Type B pancreatic cell (in vitro differentiated cells): ENCODE results near the gene CCNB1. TPM values are rescaled to one million over a fixed set of nuclear protein-coding genes. Genes with fewer than 3 reads are reported as not detected.
A peak's percentile ranks its signal among the peaks of the same experiment; 100 is the strongest.

Source experiments
- DNase-seq: peaks from one replicate; pipeline ENCODE4 v3.0.0; 2021; ENCODE audit warnings: mixed read lengths; ENCODE audit not compliant: unreplicated experiment; ENCODE audit errors: extremely low spot score
- H3K27ac Mint-ChIP-seq: 2 replicates; pipeline ENCODE4 v1.8.0; 2021; ENCODE audit warnings: mild to moderate bottlenecking, mixed read lengths
- H3K27me3 Mint-ChIP-seq: 2 replicates; pipeline ENCODE4 v1.8.0; 2021; ENCODE audit warnings: mixed read lengths
- H3K36me3 Mint-ChIP-seq: 2 replicates; pipeline ENCODE4 v1.8.0; 2021; ENCODE audit warnings: mixed read lengths
- H3K4me1 Mint-ChIP-seq: one replicate; pipeline ENCODE4 v1.8.0; 2021; ENCODE audit warnings: mixed read lengths; ENCODE audit not compliant: unreplicated experiment
- H3K4me3 Mint-ChIP-seq: 2 replicates; pipeline ENCODE4 v1.8.0; 2021; ENCODE audit warnings: mild to moderate bottlenecking, mixed read lengths
- H3K9me3 Mint-ChIP-seq: 2 replicates; pipeline ENCODE4 v1.8.0; 2021; ENCODE audit warnings: mixed read lengths
- CTCF ChIP-seq: fragments of 200-600 bp; sonication (generic); conservative IDR thresholded peaks from 2 replicates; pipeline ENCODE4 v1.5.0; 2021; ENCODE audit warnings: antibody characterized with exemption, mild to moderate bottlenecking
- total RNA-seq: library from RNA; stranded (reverse); gene quantifications from 2 replicates; pipeline ENCODE4 v1.2.1, GENCODE V29; 2021; ENCODE audit warnings: low replicate concordance

CCNB1 gene
- total RNA-seq, 1 donor from 2014 or later = 169 TPM

DNA sequence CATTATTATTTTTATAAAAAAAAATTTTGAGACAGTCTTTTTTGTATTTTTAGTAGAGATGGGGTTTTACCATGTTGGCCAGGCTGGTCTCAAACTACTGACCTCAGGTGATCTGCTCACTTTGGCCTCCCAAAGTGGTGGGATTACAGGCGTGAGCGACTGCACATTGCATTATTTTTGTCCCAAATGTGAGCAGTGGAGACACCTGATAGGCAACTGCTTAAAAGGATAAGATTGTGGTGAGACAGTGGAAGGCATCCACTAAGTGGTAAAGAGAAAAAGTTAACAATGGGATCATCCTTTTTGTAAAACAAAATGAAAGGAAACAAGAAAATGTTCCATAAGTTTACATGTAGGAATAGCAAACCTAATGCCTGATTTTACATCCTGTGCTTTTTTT lies 20.4 kb downstream of the CCNB1 start:
- Mint-ChIP-seq H3K4me3 (peak overlapping the region; percentile 53), H3K27me3 (no peaks in the 10 kb centered on the region), H3K4me1 (peaks cover 12% of the 10 kb centered on the region), H3K9me3 (no peaks in the 10 kb centered on the region), H3K36me3 (no peaks in the 10 kb centered on the region), H3K27ac (no peak overlapping the region)
- no peak for DNase-seq
- TF ChIP-seq CTCF = no peak

DNA sequence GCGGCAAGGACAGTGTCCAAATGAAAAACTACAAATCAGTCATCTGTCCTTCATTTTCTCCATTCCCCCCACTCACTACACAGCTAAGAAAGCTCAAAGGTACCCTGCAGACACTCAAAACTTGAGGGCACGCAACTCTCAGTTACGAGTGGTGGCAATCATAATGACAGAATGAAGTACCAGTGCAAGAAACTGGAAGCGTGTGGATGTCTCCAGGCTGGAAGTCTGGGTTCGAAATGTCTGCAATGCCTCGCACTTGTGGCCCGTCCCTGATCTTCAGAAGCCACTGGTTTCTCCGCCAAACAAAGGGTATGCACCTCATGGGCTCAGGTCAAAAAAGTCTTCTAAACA lies 21.8 kb downstream of the CCNB1 start:
- Mint-ChIP-seq H3K9me3 (no peaks in the 10 kb centered on the region), H3K4me3 (peak overlapping the region; percentile 97), H3K27ac (peak overlapping the region; percentile 97), H3K4me1 (peaks cover 12% of the 10 kb centered on the region), H3K36me3 (no peaks in the 10 kb centered on the region), H3K27me3 (no peaks in the 10 kb centered on the region)
- TF ChIP-seq CTCF = no peak
- no peak for DNase-seq

GRCh38 chr5:69189162-69190086 lies 22.5 kb downstream of the CCNB1 start, which contains the start of gene CENPH:
CENPH (plus strand) TSS chr5:69189583; CDS start chr5:69189635, 52 bp downstream.
- Mint-ChIP-seq H3K4me1 (peaks cover 12% of the 10 kb centered on the region), H3K27ac (peak within 1 kb of the TSS; percentile 97), H3K9me3 (no peaks in the 10 kb centered on the region), H3K4me3 (peak within 1 kb of the TSS; percentile 97), H3K27me3 (no peaks in the 10 kb centered on the region), H3K36me3 (no peaks in the 10 kb centered on the region)
- DNase-seq = peak; percentile 94
- no peak for TF ChIP-seq CTCF

GRCh38 chr5:69202497-69202896 lies 35.5 kb downstream of the CCNB1 start:
- no peak for DNase-seq
- no peak overlapping the region for H3K4me3 Mint-ChIP-seq
- TF ChIP-seq CTCF = no peak
- H3K9me3 Mint-ChIP-seq = no peaks in the 10 kb centered on the region
- H3K27me3 Mint-ChIP-seq = no peaks in the 10 kb centered on the region
- no peaks in the 10 kb centered on the region for H3K36me3 Mint-ChIP-seq
- no peaks in the 10 kb centered on the region for H3K4me1 Mint-ChIP-seq
- H3K27ac Mint-ChIP-seq = no peak overlapping the region

DNA sequence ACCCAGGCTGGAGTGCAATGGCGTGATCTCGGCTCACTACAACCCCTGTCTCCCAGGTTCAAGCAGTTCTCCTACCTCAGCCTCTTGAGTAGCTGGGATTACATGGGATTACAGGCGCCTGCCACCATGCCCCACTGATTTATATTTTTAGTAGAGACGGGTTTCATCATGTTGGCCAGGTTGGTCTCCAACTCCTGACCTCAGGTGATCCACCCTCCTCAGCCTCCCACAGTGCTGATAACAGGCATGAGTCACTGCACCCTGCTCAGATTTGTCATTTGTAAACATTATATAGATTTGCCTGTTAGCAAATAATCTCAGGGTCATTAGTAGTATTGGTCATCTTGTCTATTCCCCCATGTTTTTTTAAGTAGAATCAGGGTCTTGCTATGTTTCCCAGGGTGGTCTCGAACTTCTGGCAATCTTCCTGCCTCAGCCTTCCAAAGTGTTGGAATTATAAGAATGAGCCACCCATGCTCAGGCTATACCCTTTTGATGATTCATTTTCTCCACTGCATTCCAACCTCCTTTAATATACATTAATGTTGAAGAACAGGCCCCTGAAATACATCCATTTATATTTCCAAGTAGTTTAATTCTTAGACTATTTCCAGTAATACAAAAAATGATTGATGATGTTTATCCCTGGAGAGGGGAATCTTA lies 39.7 kb downstream of the CCNB1 start:
- Mint-ChIP-seq H3K9me3 (no peaks in the 10 kb centered on the region), H3K36me3 (no peaks in the 10 kb centered on the region), H3K27me3 (no peaks in the 10 kb centered on the region), H3K27ac (no peak overlapping the region), H3K4me3 (no peak overlapping the region), H3K4me1 (no peaks in the 10 kb centered on the region)
- DNase-seq = peak; percentile 7
- no peak for TF ChIP-seq CTCF
